Hematopoietic multipotent progenitor cell treated with erythropoietin and hydrocortisone succinate and interleukin-3 and kit ligand, for 4 days (in vitro differentiated cells): ENCODE data around the gene RNU1-4.
"Not testable (repeated sequence)": the region's sequence is repeated elsewhere in the genome, so short reads cannot be mapped to it uniquely, and the experiment has no call there.

Experiments
- DNase-seq: peaks from one replicate; pipeline ENCODE4 v3.0.0-alpha.2; 2015

RNU1-4 gene

GRCh38 chr1:16770896-16771446 lies 30.7 kb downstream of the RNU1-4 start:
- not testable (repeated sequence) for DNase-seq

DNA sequence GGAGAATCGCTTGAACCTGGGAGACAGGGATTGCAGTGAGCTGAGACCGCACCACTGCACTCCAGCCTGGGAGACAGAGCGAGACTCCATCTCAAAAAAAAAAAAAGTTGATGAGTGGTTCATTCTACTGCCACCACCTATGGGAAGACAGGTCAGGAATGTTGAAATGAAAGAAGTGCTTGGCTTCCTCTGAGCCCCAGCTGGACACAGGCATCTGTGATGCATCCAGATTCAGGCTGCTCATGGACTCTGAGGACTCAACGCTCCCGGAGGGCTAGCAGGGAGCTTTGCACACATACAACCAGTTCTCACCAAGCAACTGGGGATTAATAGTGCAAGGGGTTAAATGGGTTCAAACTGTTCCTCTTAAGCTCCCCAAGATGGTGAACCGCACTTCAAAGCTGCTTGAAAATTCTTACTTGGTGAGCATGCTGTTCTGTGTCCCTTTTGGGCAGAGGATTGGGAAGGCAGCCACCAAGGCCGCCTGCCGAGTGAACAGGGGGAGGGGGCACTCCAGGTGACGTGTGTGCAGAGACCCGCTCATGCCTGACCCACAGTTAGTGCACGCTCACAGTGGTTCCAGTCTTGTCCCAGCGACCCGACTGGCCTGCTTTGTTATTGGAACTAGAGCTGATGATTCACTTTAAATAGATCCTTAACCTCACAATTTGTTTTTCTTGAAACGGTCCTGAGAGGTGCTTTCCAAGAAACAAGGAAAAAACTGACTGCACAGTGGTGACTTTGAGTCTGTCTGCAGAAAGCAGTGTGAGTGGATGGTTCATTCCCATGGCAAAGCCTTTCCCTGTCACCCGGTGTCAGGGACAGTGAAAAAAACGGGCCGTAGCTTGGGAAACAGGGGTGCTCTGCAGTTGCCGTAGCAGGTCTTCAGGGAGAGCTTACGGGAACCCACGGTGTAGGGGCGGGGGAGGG lies 32.2 kb downstream of the RNU1-4 start:
- not testable (repeated sequence) for DNase-seq

DNA sequence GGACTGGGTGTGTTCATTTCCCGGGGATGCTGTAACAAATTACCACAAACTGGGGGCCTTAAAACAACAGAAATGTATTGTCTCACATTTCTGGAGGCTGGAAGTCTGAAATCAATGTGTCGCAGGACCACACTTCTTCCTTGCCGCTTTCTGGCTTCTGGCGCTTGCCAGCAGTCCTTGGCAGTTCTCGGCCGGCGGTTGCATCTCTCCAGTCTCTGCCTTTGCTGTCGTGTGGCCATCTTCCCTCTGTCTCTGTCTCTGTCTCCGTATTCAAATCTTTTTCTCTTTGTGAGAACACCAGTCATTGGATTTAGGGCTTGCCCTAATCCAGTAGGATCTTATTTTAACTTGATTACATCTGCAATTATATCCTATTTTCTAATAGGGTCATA lies 32.9 kb downstream of the RNU1-4 start:
- not testable (repeated sequence) for DNase-seq

DNA sequence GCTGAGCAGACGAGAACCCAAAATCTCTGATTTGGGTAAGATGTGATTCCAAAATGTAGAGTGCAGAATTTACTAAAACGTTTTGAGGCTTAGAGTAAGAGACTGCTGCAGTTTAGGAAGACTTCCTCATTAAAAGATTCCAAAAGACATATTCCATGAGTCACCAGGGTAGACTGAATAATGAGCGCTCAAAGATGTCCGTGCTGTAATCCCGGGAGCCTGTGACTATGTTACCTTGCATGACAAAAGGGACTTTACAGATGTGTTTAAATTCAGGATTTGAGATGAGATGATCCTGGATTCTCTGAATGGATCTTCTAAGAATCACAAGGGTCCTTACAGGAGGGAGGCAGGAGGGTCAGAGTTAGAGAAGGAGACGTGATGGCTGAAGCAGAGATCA lies 33.4 kb downstream of the RNU1-4 start:
- not testable (repeated sequence) for DNase-seq

GRCh38 chr1:16774773-16775172 lies 34.5 kb downstream of the RNU1-4 start:
- not testable (repeated sequence) for DNase-seq

- DNase-seq: not testable (repeated sequence)
These were observed 35.0 kb downstream of the RNU1-4 start for GRCh38 chr1:16775290-16775689.

DNA sequence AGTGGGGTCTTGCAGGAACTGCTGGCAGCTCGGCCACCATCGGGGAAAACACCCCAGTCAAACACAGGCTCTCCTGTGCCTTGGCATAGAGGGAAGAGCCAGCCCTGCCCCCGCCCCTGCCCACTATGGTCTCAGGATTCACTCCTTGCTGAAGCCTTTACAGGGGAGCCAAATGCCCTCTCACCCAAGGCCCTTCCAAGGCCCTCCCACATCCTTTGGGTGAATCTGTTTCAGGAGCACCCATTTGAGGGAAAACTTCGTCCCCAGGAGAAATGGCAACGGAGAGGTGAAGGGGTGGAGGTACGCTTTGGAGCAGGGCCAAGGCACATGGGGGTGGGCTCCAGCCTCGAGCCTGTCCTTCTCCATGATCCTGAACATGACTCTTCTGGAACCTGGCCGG lies 35.9 kb downstream of the RNU1-4 start:
- not testable (repeated sequence) for DNase-seq

DNA sequence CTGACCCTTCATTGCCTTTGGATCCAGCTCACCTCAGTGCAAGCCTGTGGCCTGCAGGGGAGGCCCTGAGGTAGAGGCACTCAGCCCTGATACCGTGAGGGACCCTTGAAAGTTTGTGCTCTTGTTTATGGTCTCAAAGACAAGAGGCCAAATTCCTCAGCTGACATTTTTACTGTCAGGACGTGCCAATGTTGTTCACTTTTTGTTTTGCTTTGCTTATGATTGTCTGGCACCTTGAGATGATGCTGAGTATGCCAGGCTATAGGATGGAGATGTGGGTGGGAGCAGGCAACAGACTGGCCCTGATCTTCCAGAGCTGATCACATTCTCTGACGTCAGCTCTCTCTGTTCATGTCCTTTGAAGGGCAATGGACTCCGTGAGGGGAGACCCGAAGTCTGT lies 36.5 kb downstream of the RNU1-4 start:
- DNase-seq: not testable (repeated sequence)

DNA sequence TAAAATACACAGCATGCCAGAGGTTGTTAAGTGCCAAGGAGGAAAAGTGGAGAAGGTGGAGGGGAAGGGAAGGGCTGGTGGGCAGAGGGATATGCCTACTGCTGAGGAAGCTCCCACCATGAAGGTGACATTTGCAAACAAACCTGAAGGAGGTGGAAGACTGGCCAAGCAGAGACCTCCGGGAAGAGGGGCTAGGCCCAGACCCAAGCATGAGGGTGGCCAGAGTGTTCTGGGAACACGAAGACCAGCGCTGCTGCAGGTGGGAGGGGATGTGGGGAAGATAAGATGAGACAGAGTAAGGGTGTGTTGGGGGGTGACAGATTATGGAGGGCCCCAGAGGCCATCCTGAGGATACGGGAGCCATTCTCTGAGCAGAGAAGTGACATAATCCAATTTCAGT lies 37.5 kb downstream of the RNU1-4 start:
- DNase-seq: not testable (repeated sequence)

GRCh38 chr1:16779525-16779924 lies 39.2 kb downstream of the RNU1-4 start:
- DNase-seq: not testable (repeated sequence)

- not testable (repeated sequence) for DNase-seq
These were observed 40.7 kb downstream of the RNU1-4 start for GRCh38 chr1:16781033-16781432.

DNA sequence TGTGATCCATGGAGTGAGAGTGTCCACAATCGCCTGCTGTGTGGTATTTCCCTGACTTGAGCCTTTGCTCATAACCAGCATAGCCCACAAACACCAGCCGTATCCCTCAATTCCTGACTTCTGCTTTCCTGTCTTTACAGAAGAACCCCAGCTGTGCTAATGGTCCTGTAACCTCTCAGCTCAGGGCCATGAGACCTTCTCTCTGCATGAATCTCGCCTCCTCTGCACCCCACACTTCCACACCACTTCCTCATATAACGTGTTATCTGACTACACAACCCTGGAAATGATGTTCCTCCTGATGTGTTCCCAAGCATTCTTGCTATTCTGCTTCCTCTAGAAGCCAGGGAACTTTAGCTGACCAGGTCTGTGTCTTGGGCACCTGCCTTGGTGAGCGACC lies 41.3 kb downstream of the RNU1-4 start:
- DNase-seq: peak; percentile 2

- DNase-seq: not testable (repeated sequence)
These were observed 44.6 kb downstream of the RNU1-4 start for GRCh38 chr1:16784955-16785354.

DNA sequence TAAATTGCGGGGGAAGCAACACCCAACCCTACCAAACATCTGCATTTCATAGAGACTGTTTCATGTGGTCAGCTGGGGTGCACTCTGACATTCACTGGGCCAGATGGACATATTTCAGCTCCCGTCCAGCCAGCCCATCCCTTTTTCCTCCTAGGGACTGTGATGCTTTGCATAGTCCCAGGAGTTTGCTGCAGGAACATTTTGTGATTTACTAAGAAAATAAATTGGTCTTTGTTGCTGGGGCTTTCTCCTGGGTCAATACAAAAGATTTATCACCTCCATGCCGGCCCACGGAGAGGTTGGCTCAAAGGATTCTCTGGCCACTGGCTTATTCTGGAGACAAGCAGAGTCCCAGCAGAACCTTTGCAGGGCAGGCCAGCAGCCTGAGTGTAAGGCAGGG lies 46.0 kb downstream of the RNU1-4 start:
- DNase-seq: not testable (repeated sequence)

DNA sequence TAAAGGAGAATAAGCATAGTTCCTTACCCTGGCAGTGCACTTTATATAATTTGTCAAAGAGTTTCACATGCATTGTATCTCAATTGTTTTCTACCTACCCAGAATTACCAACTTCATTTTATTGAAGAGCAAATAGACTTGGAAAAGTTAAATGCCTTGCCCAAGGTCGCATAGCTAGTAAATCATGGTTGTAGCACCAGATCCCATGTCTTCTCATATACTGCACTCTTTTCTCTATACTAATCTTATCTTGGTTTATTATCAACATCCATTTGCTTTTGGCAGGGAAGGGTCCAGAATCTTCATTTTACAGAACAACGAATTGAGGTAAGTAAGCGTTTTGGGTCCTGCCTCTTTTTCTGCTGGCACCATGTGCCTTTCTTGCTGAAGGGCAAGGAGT lies 46.9 kb downstream of the RNU1-4 start:
- DNase-seq: not testable (repeated sequence)

DNA sequence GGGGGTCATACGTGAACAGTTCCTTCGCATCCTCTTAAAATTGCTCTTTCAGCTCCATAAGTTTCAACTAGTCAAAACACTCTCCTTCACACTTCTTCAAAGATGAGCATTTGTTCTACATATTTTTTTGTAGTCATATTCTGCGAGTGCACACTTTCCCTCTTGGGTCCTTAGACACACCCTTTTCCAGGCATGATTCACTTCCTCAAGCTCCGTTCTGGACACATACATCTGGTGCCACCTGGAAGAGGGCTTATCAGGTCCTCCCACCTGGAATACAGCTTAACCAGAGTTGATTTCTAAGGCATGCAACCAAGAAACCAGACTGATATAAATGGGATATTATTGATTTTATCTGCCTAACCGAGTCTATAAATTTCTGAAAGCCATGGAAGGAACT lies 47.4 kb downstream of the RNU1-4 start:
- DNase-seq: not testable (repeated sequence)
